ENCODE data around the gene BDKRB2. TPM values are rescaled to one million over a fixed set of nuclear protein-coding genes. Genes with fewer than 3 reads are reported as not detected.

Gene BDKRB2
- total RNA-seq, 1 donor from 2014 or later = 0.70 TPM

DNA sequence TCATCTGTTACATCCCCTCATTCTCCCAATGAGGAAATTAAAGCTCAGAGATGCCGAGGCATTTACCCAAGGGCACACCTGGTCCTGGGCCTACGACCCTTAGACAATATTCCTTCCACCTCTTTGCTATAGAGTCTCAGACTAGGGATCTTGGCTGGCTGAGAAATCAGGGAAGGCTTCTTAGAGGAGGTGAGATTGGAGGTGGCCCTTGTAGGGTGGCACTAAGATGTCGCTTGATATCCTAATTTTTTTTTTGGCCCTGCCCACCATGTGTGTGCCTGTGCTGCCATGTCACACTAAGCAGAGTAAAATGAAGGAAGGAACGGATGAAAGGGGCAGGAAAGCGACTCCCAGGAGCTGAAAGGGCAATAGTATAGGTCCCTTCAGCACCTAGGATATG lies 20.6 kb downstream of the BDKRB2 start:
- H3K27me3 Mint-ChIP-seq (ENCODE audit: low read depth, unreplicated experiment) = peaks cover 21% of the 10 kb centered on the region
- H3K79me2 ChIP-seq (ENCODE audit: insufficient read depth, low read length) = no peaks in the 10 kb centered on the region
- no peak overlapping the region for H3K27ac ChIP-seq (ENCODE audit: low read depth, low read length)
- H4K20me1 ChIP-seq (ENCODE audit: insufficient read depth, low read length) = no peaks in the 10 kb centered on the region
- H3K9me3 ChIP-seq (ENCODE audit: insufficient read depth, low read depth, low read length) = peaks cover 2% of the 10 kb centered on the region
- H3K27ac Mint-ChIP-seq (ENCODE audit: unreplicated experiment) = no peak overlapping the region
- no peaks in the 10 kb centered on the region for H3K27me3 ChIP-seq (ENCODE audit: insufficient read depth, low read length)
- H3K4me2 ChIP-seq (ENCODE audit: low read length) = no peak overlapping the region
- H3K9me3 Mint-ChIP-seq (ENCODE audit: unreplicated experiment) = peaks cover 3% of the 10 kb centered on the region
- H2AFZ ChIP-seq (ENCODE audit: low read depth, low read length) = no peak overlapping the region
- no peaks in the 10 kb centered on the region for H3K36me3 Mint-ChIP-seq (ENCODE audit: low read depth, unreplicated experiment)
- DNase-seq (ENCODE audit: low read depth) (no peak), FAIRE-seq (no peak)
- H3K4me1 ChIP-seq (ENCODE audit: insufficient read depth, low read length) = peaks cover 4% of the 10 kb centered on the region
- H3K9ac ChIP-seq (ENCODE audit: low read length) = no peak overlapping the region
- H3K4me3 Mint-ChIP-seq (ENCODE audit: unreplicated experiment) = no peak overlapping the region
- peaks cover 3% of the 10 kb centered on the region for H3K4me1 Mint-ChIP-seq (ENCODE audit: low read depth, unreplicated experiment)
- H3K36me3 ChIP-seq (ENCODE audit: insufficient read depth, low read length) = no peaks in the 10 kb centered on the region
- H3K4me3 ChIP-seq (ENCODE audit: insufficient read depth, low read depth, low read length) = no peak overlapping the region
- no peak for TF ChIP-seq EZH2 (IDR thresholded peaks at IDR 0.05; ENCODE audit: insufficient read depth, low read length)
- TF ChIP-seq, protein P1, sequence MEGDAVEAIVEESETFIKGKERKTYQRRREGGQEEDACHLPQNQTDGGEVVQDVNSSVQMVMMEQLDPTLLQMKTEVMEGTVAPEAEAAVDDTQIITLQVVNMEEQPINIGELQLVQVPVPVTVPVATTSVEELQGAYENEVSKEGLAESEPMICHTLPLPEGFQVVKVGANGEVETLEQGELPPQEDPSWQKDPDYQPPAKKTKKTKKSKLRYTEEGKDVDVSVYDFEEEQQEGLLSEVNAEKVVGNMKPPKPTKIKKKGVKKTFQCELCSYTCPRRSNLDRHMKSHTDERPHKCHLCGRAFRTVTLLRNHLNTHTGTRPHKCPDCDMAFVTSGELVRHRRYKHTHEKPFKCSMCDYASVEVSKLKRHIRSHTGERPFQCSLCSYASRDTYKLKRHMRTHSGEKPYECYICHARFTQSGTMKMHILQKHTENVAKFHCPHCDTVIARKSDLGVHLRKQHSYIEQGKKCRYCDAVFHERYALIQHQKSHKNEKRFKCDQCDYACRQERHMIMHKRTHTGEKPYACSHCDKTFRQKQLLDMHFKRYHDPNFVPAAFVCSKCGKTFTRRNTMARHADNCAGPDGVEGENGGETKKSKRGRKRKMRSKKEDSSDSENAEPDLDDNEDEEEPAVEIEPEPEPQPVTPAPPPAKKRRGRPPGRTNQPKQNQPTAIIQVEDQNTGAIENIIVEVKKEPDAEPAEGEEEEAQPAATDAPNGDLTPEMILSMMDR (IDR thresholded peaks at IDR 0.05; ENCODE audit: insufficient read depth, low read depth, low read length) = no peak

DNA sequence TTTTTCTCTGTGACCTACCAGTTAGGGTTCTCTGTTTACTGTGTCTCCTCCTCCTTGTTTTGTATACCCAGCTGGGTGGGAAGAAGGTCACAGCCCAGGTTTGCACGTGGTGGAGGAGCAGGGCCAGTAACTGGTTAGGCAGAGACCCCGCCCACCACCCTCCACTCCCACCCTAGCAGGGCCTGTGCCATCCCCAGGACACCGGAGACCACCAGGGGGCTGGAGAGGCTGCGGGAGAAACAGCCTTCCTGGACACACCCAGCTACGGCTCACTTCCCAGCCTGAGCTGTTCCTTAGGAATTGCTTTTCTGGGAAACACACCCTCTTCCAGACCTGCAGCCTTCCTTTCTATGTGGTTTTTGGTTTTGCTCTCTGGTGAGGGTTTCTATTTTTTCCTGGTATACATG lies 21.1 kb downstream of the BDKRB2 start:
- FAIRE-seq (no peak), DNase-seq (ENCODE audit: low read depth) (peak; percentile 81)
- H3K4me2 ChIP-seq (ENCODE audit: low read length) = no peak overlapping the region
- H3K27ac Mint-ChIP-seq (ENCODE audit: unreplicated experiment) = no peak overlapping the region
- peaks cover 3% of the 10 kb centered on the region for H3K4me1 Mint-ChIP-seq (ENCODE audit: low read depth, unreplicated experiment)
- no peaks in the 10 kb centered on the region for H3K36me3 Mint-ChIP-seq (ENCODE audit: low read depth, unreplicated experiment)
- no peak overlapping the region for H3K9ac ChIP-seq (ENCODE audit: low read length)
- H3K27ac ChIP-seq (ENCODE audit: low read depth, low read length) = no peak overlapping the region
- H3K4me1 ChIP-seq (ENCODE audit: insufficient read depth, low read length) = peaks cover 4% of the 10 kb centered on the region
- peaks cover 3% of the 10 kb centered on the region for H3K9me3 Mint-ChIP-seq (ENCODE audit: unreplicated experiment)
- no peak overlapping the region for H3K4me3 Mint-ChIP-seq (ENCODE audit: unreplicated experiment)
- H3K9me3 ChIP-seq (ENCODE audit: insufficient read depth, low read depth, low read length) = peaks cover 2% of the 10 kb centered on the region
- peaks cover 18% of the 10 kb centered on the region for H3K27me3 Mint-ChIP-seq (ENCODE audit: low read depth, unreplicated experiment)
- no peaks in the 10 kb centered on the region for H3K27me3 ChIP-seq (ENCODE audit: insufficient read depth, low read length)
- no peaks in the 10 kb centered on the region for H4K20me1 ChIP-seq (ENCODE audit: insufficient read depth, low read length)
- no peak for TF ChIP-seq EZH2 (IDR thresholded peaks at IDR 0.05; ENCODE audit: insufficient read depth, low read length)
- TF ChIP-seq, protein P1 (IDR thresholded peaks at IDR 0.05; ENCODE audit: insufficient read depth, low read depth, low read length) = no peak
- no peak overlapping the region for H3K4me3 ChIP-seq (ENCODE audit: insufficient read depth, low read depth, low read length)
- no peaks in the 10 kb centered on the region for H3K36me3 ChIP-seq (ENCODE audit: insufficient read depth, low read length)
- no peaks in the 10 kb centered on the region for H3K79me2 ChIP-seq (ENCODE audit: insufficient read depth, low read length)
- peak overlapping the region; percentile 4 for H2AFZ ChIP-seq (ENCODE audit: low read depth, low read length)

DNA sequence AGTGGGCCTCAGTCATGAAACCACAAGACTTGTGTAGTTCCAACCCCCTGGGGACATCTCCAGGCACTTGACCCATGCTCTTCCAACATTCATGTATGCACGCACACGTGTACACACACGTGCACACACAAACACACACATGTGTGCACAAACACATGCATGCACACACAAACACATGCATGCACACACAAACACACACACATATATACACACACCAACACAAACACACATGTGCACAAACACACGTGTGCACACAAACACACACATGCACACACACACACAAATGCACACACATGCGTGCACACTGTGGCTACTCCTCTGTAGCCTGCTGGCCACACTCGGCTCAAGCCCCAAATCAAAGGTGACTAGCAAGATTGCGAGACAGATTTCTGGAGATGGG lies 22.8 kb downstream of the BDKRB2 start:
- H3K4me1 ChIP-seq (ENCODE audit: insufficient read depth, low read length) = peaks cover 4% of the 10 kb centered on the region
- peaks cover 3% of the 10 kb centered on the region for H3K9me3 Mint-ChIP-seq (ENCODE audit: unreplicated experiment)

More for the DNA sequence above, 22.8 kb downstream of the BDKRB2 start:
- Histone ChIP-seq H3K79me2 (ENCODE audit: insufficient read depth, low read length) (no peaks in the 10 kb centered on the region), H3K9me3 (ENCODE audit: insufficient read depth, low read depth, low read length) (no peaks in the 10 kb centered on the region), H3K4me2 (ENCODE audit: low read length) (no peak overlapping the region), H3K27ac (ENCODE audit: low read depth, low read length) (no peak overlapping the region), H3K4me3 (ENCODE audit: insufficient read depth, low read depth, low read length) (no peak overlapping the region), H3K36me3 (ENCODE audit: insufficient read depth, low read length) (no peaks in the 10 kb centered on the region), H4K20me1 (ENCODE audit: insufficient read depth, low read length) (no peaks in the 10 kb centered on the region), H2AFZ (ENCODE audit: low read depth, low read length) (no peak overlapping the region), H3K27me3 (ENCODE audit: insufficient read depth, low read length) (no peaks in the 10 kb centered on the region), H3K9ac (ENCODE audit: low read length) (no peak overlapping the region)
- peaks cover 14% of the 10 kb centered on the region for H3K27me3 Mint-ChIP-seq (ENCODE audit: low read depth, unreplicated experiment)
- no peak overlapping the region for H3K27ac Mint-ChIP-seq (ENCODE audit: unreplicated experiment)
- no peak for DNase-seq (ENCODE audit: low read depth)
- no peaks in the 10 kb centered on the region for H3K36me3 Mint-ChIP-seq (ENCODE audit: low read depth, unreplicated experiment)
- TF ChIP-seq EZH2 (IDR thresholded peaks at IDR 0.05; ENCODE audit: insufficient read depth, low read length) = no peak
- TF ChIP-seq, protein P1 (IDR thresholded peaks at IDR 0.05; ENCODE audit: insufficient read depth, low read depth, low read length) = no peak
- no peak overlapping the region for H3K4me3 Mint-ChIP-seq (ENCODE audit: unreplicated experiment)
- no peak for FAIRE-seq
- peaks cover 3% of the 10 kb centered on the region for H3K4me1 Mint-ChIP-seq (ENCODE audit: low read depth, unreplicated experiment)

Measured in astrocyte (in vitro differentiated cells and primary cell).